ENCODE measurements around the gene NOL4. TPM values are rescaled to one million over a fixed set of nuclear protein-coding genes. Genes with fewer than 3 reads are reported as not detected.

The NOL4 gene
- total RNA-seq, 2 experiments from 2014 or later: 0.27 to 0.47 TPM

GRCh38 chr18:34258176-34258575 lies 33.5 kb upstream of the NOL4 start:
- H3K4me1 ChIP-seq (ENCODE audit: insufficient read depth, low read length, poor library complexity, severe bottlenecking): no peaks in the 10 kb centered on the region
- BruUV-seq (replicated peaks): no TSS peak
- no peaks in the 10 kb centered on the region for H3K36me3 ChIP-seq (ENCODE audit: insufficient read depth, low read length)
- DNase-seq (ENCODE audit: low spot score): no peak
- no peaks in the 10 kb centered on the region for H3K79me2 ChIP-seq (ENCODE audit: insufficient read depth, low read depth, low read length)
- H4K20me1 ChIP-seq (ENCODE audit: insufficient read depth, low read length): no peaks in the 10 kb centered on the region
- CTCF ChIA-PET (ENCODE audit: unreplicated experiment): no interaction called here
- H3K4me3 ChIP-seq (ENCODE audit: low read depth, low read length, poor library complexity, severe bottlenecking): no peak overlapping the region
- H3K27ac ChIP-seq (ENCODE audit: low read depth, low read length, poor library complexity, severe bottlenecking): no peak overlapping the region
- POLR2A ChIA-PET: interaction anchor here (1.0 kb wide), 1 partner anchor 11 kb away, joined by 3 read pairs; no protein-coding TSS in a partner anchor
- no peak for TF ChIP-seq CTCF (conservative IDR thresholded peaks at IDR 0.05; ENCODE audit: low read length)
- intact Hi-C loops (cut with micrococcal nuclease; ENCODE audit: unreplicated experiment): no loop called here
- no peak overlapping the region for H3K4me2 ChIP-seq (ENCODE audit: low read length)
- H3K9me3 ChIP-seq (ENCODE audit: low read length): no peaks in the 10 kb centered on the region
- H2AFZ ChIP-seq (ENCODE audit: low read length): no peak overlapping the region
- no peaks in the 10 kb centered on the region for H3K9me2 ChIP-seq (ENCODE audit: insufficient read depth, low read length)

- intact Hi-C loops (cut with micrococcal nuclease; ENCODE audit: unreplicated experiment): no loop called here
- POLR2A ChIA-PET: no interaction called here
- BruUV-seq (replicated peaks): no TSS peak
Observed at GRCh38 chr18:34251919-34252318, 27.2 kb upstream of the NOL4 start.

GRCh38 chr18:34248727-34249126 lies 24.0 kb upstream of the NOL4 start:
- H3K4me3 ChIP-seq (ENCODE audit: low read depth, low read length, poor library complexity, severe bottlenecking): no peak overlapping the region
- DNase-seq (ENCODE audit: low spot score): no peak
- intact Hi-C loops (cut with micrococcal nuclease; ENCODE audit: unreplicated experiment): no loop called here
- H3K9me2 ChIP-seq (ENCODE audit: insufficient read depth, low read length): no peaks in the 10 kb centered on the region
- no peaks in the 10 kb centered on the region for H4K20me1 ChIP-seq (ENCODE audit: insufficient read depth, low read length)
- H3K9me3 ChIP-seq (ENCODE audit: low read length): no peaks in the 10 kb centered on the region
- TF ChIP-seq EZH2phosphoT487 (IDR thresholded peaks at IDR 0.05; ENCODE audit: borderline replicate concordance, low read depth, low read length) (no peak), CTCF (conservative IDR thresholded peaks at IDR 0.05; ENCODE audit: low read length) (no peak)
- no peaks in the 10 kb centered on the region for H3K79me2 ChIP-seq (ENCODE audit: insufficient read depth, low read depth, low read length)
- H2AFZ ChIP-seq (ENCODE audit: low read length): no peak overlapping the region
- BruUV-seq (replicated peaks): no TSS peak
- no peak overlapping the region for H3K4me2 ChIP-seq (ENCODE audit: low read length)
- H3K36me3 ChIP-seq (ENCODE audit: insufficient read depth, low read length): no peaks in the 10 kb centered on the region
- no peaks in the 10 kb centered on the region for H3K4me1 ChIP-seq (ENCODE audit: insufficient read depth, low read length, poor library complexity, severe bottlenecking)
- H3K27ac ChIP-seq (ENCODE audit: low read depth, low read length, poor library complexity, severe bottlenecking): no peak overlapping the region
- CTCF ChIA-PET (ENCODE audit: unreplicated experiment): no interaction called here
- POLR2A ChIA-PET: no interaction called here

More at GRCh38 chr18:34251919-34252318, 27.2 kb upstream of the NOL4 start:
- Histone ChIP-seq H3K4me1 (ENCODE audit: insufficient read depth, low read length, poor library complexity, severe bottlenecking) (no peaks in the 10 kb centered on the region), H3K9me3 (ENCODE audit: low read length) (no peaks in the 10 kb centered on the region), H3K4me3 (ENCODE audit: low read depth, low read length, poor library complexity, severe bottlenecking) (no peak overlapping the region), H3K79me2 (ENCODE audit: insufficient read depth, low read depth, low read length) (no peaks in the 10 kb centered on the region), H3K4me2 (ENCODE audit: low read length) (no peak overlapping the region), H3K36me3 (ENCODE audit: insufficient read depth, low read length) (no peaks in the 10 kb centered on the region), H3K9me2 (ENCODE audit: insufficient read depth, low read length) (no peaks in the 10 kb centered on the region), H2AFZ (ENCODE audit: low read length) (no peak overlapping the region), H4K20me1 (ENCODE audit: insufficient read depth, low read length) (no peaks in the 10 kb centered on the region), H3K27ac (ENCODE audit: low read depth, low read length, poor library complexity, severe bottlenecking) (no peak overlapping the region)
- DNase-seq (ENCODE audit: low spot score): no peak
- TF ChIP-seq EZH2phosphoT487 (IDR thresholded peaks at IDR 0.05; ENCODE audit: borderline replicate concordance, low read depth, low read length) (no peak), CTCF (conservative IDR thresholded peaks at IDR 0.05; ENCODE audit: low read length) (no peak)
- CTCF ChIA-PET (ENCODE audit: unreplicated experiment): no interaction called here
